H1 (cell line): ENCODE results near the gene NUP85. TPM values are rescaled to one million over a fixed set of nuclear protein-coding genes. Genes with fewer than 3 reads are reported as not detected.

Experiments used
- CEBPB ChIP-seq: IDR thresholded peaks from 2 replicates; pipeline ENCODE4 v1.6.1; 2012; ENCODE audit warnings: low read depth, low read length
- CHD2 ChIP-seq: IDR thresholded peaks from 2 replicates; pipeline ENCODE4 v1.6.1; 2012; ENCODE audit warnings: low read length, improper control_type of control experiment
- FOSL1 ChIP-seq: IDR thresholded peaks from 2 replicates; pipeline ENCODE4 v1.6.1; 2011; ENCODE audit warnings: mild to moderate bottlenecking, low read depth, low read length, moderate library complexity; ENCODE audit not compliant: insufficient read depth
- KDM4A ChIP-seq: IDR thresholded peaks from one replicate; pipeline ENCODE4 v1.7.1; 2012; ENCODE audit warnings: low read depth, mild to moderate bottlenecking, moderate library complexity, low read length, inconsistent platforms; ENCODE audit not compliant: severe bottlenecking
- NANOG ChIP-seq: IDR thresholded peaks from 2 replicates; pipeline ENCODE4 v1.6.1; 2011; ENCODE audit warnings: low read length, low read depth, mild to moderate bottlenecking, inconsistent platforms; ENCODE audit not compliant: insufficient read depth, poor library complexity, severe bottlenecking
- RFX5 ChIP-seq: IDR thresholded peaks from 2 replicates; pipeline ENCODE4 v1.6.1; 2011; ENCODE audit warnings: low read depth, low read length, improper control_type of control experiment, borderline replicate concordance
- SRF ChIP-seq: IDR thresholded peaks from 2 replicates; pipeline ENCODE4 v1.6.1; 2011; ENCODE audit warnings: mild to moderate bottlenecking, low read depth, low read length, moderate library complexity
- TAF7 ChIP-seq: optimal IDR thresholded peaks from 2 replicates; pipeline ENCODE3; 2011; ENCODE audit warnings: low read depth, mild to moderate bottlenecking, inconsistent platforms, low read length, moderate library complexity, borderline replicate concordance
- polyA plus RNA-seq, 7 experiments: library from polyadenylated mRNA; depleted of rRNA in 3 of 7; stranded (reverse) in 5 of 7; unstranded in 2 of 7; fragments of >200 nt in 5 of 7; fragments of 200-250 nt in 2 of 7; gene quantifications; 1 replicate in 5 of 7; 2 replicates in 1 of 7; 4 replicates in 1 of 7; pipeline versions ENCODE4 v1.2.1 to v1.2.3, GENCODE V29; 2011 to 2013; ENCODE audit warnings: missing spikeins in 2 of 7, mixed read lengths in 2 of 7
- total RNA-seq: library from RNA; stranded (reverse); fragmentation: NEBNext Ultra II Directional; extraction: Animal tissue kit (Norgen Biotek cat#: 25700); gene quantifications from 2 replicates; pipeline ENCODE4 v1.2.1, GENCODE V29; 2021
- TF ChIP-seq, protein P1 (sequence below): IDR thresholded peaks from 2 replicates; pipeline ENCODE4 v1.6.1; 2012; ENCODE audit warnings: inconsistent platforms

NUP85 gene
- total and polyA plus RNA-seq, 2 of the 8 experiments (the other 6 are each of a cell fraction or from before 2014, with no cell fraction given) = 98.5 to 154 TPM

DNA sequence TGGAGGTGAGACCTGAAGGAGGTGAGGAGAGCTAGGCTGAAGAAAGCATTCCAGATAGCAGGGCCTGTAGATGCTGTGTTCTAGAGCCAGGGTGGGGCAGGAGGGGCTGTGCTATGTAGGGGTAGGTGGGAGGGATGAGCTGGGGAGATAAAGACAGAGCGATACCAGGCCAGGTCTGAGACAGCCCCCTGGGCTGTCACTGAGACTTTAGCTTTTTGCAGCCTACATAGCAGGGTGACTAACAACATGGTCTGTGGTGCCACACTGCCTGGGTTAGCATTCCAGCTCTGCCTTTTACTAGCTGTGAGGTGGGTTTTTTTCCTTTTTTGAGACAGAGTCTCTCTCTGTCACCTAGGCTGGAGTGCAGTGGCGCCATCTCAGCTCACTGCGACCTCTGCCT is 14.3 kb downstream of the NUP85 start (continued):
- TF ChIP-seq NANOG (no peak), TAF7 (no peak), CHD2 (no peak), KDM4A (no peak), CEBPB (no peak), SRF (no peak), RFX5 (no peak), FOSL1 (no peak)
- TF ChIP-seq, protein P1, sequence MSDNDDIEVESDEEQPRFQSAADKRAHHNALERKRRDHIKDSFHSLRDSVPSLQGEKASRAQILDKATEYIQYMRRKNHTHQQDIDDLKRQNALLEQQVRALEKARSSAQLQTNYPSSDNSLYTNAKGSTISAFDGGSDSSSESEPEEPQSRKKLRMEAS = no peak
